DND-41 (cell line): ENCODE data around the gene RNF41.

Source experiments
- CTCF ChIP-seq: IDR thresholded peaks from 2 replicates; pipeline ENCODE4 v1.5.1; 2012; ENCODE audit warnings: borderline replicate concordance, low read length, moderate library complexity, mild to moderate bottlenecking; ENCODE audit not compliant: poor library complexity, severe bottlenecking; ENCODE audit errors: extremely low read depth
- EZH2 ChIP-seq: IDR thresholded peaks from 3 replicates; pipeline ENCODE4 v1.6.1; 2012; ENCODE audit warnings: borderline replicate concordance, low read depth, mild to moderate bottlenecking, moderate library complexity, low read length, inconsistent platforms; ENCODE audit not compliant: severe bottlenecking

- TF ChIP-seq CTCF (peak; percentile 40), EZH2 (no peak)
Observed at GRCh38 chr12:56221757-56222530, at the start of gene RNF41.
